ENCODE results near the gene OPTC.
"Not testable (repeated sequence)": the region's sequence is repeated elsewhere in the genome, so short reads cannot be mapped to it uniquely, and the experiment has no call there.

Gene OPTC, protein sequence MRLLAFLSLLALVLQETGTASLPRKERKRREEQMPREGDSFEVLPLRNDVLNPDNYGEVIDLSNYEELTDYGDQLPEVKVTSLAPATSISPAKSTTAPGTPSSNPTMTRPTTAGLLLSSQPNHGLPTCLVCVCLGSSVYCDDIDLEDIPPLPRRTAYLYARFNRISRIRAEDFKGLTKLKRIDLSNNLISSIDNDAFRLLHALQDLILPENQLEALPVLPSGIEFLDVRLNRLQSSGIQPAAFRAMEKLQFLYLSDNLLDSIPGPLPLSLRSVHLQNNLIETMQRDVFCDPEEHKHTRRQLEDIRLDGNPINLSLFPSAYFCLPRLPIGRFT

DNA sequence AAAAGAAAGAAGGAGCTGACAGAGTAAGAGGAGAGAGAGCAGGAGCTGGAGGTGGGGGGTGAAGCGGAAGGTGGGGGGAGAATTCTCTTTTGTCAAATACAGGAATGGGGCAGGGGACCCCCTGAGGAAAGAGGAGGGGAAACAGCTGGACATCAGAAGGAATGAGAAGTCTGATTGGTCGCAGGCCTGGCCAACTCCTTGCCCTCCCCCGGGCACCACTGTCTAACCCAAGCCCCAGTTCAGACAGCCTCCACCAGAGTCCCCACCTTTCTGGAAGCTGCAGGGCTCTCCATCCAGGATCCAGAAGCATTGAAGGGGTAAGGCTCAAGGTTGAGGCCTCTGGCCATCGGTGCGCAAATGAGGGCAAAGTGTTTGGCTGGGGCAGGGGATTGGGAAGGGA, at the start of gene OPTC:
Gene OPTC, plus strand, starts transcription at position 253 of the 400 bp plus-strand sequence. CDS start 1,853 bp downstream, outside the sequence.
- in situ Hi-C loops (cut with MboI; ENCODE audit: low sequenced_read_pairs): no loop called here

DNA sequence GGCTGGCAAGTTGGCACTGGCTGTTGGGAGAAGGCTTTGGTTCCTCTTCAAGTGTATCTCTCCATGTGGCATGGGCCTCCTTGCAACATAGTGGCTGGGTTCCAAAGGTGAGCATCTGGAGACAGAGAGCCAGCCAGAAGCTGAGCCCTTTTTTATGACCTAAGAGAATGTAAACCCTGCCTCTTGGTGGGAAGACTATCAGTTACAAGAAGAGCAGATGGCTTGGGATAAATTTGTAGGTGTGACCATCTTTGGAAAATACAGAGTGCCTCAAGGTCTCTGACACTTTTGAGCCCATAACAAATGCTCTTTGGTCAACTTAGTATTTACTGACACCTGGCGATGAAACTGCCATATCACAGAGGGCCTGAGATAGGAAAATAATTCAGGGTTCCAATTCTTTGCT, 49.8 kb upstream of the OPTC start:
- in situ Hi-C loops (cut with MboI; ENCODE audit: low sequenced_read_pairs): no loop called here

DNA sequence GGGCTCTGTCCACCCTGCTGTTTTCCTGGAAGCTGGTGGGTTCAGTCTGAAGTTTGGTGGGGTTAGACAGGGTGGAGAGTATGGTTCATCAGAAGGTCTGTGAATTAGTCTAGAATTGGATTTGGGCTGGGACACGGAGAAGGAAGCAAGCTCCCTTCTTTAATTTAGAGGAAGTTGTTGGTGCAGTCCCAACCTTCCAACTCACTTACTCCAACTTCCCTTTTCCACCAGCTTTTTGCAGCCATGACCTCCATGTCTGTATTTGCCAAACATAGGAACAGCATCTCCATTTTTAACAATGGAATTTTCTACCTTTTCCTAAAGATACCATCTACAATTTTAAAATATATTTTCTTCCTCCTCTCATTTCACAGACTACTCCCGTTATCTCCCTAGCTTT, 46.8 kb upstream of the OPTC start:
- in situ Hi-C loops (cut with MboI; ENCODE audit: low sequenced_read_pairs): no loop called here

- in situ Hi-C loops (cut with MboI; ENCODE audit: low sequenced_read_pairs): not testable (repeated sequence)
Observed at GRCh38 chr1:203447598-203447997, 46.4 kb upstream of the OPTC start.

GRCh38 chr1:203448521-203449061, 45.4 kb upstream of the OPTC start:
- in situ Hi-C loops (cut with MboI; ENCODE audit: low sequenced_read_pairs): no loop called here

DNA sequence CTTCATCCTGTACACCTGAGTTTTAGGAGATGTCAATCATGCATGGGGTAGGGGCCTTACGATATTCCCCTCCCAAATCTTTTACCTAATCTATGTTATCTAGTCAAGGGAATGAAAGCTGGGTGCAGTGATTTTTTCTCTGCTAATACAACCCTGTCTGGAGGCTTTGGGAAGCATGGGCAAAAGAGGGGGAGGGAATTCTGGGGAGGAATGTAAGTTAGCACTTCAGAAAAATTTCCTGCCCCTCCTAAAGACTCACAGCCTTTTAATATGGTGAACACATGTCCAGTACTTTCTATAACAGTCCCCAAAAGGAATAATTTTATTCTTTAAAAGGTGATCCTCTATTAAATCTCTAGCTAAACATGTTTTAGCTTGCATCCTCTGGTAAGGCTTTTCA, 44.0 kb upstream of the OPTC start:
- in situ Hi-C loops (cut with MboI; ENCODE audit: low sequenced_read_pairs): no loop called here

- in situ Hi-C loops (cut with MboI; ENCODE audit: low sequenced_read_pairs): no loop called here
Observed at GRCh38 chr1:203450479-203451149, 43.3 kb upstream of the OPTC start.

GRCh38 chr1:203451836-203452784, 41.8 kb upstream of the OPTC start:
- in situ Hi-C loops (cut with MboI; ENCODE audit: low sequenced_read_pairs): no loop called here

DNA sequence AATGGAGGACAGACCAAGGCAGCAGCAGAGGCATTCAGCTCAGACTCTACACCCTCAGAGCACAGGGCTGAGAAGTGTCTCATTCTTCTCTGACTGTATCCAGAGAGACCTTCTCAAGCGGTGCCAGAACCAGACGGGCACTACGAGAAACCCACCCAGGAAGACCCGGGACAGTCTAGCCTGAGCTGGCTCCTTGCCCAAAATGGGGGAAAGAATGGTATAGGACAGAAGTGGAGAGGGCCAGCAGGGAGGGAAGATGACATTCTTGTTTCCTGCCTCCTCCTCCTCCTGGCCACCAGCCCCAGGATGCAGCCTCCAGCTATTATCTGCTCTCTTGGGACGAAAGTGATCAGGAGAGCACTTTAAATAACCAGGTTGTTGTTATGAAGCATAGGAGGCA, 40.9 kb upstream of the OPTC start:
- in situ Hi-C loops (cut with MboI; ENCODE audit: low sequenced_read_pairs): no loop called here

DNA sequence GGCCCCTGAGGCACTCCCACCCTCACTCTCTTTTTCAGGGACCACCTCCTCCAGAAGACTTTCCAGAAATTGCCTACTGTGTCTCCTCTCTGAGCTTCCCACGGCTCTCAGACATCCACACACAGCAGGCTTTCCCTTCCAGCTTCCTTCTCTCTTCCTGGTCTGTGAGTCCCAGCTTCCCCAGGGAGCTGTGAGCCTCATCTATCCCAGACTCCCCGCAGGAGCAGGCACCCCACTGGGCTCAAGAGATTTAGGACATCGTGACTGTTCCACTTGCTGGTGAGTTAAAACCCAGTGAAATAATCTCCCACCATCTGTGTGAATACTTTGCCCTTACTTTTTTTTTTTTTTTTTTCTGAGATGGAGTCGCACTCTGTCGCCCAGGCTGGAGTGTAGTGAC, 40.3 kb upstream of the OPTC start:
- in situ Hi-C loops (cut with MboI; ENCODE audit: low sequenced_read_pairs): no loop called here

GRCh38 chr1:203454986-203455471, 38.9 kb upstream of the OPTC start:
- in situ Hi-C loops (cut with MboI; ENCODE audit: low sequenced_read_pairs): no loop called here

GRCh38 chr1:203455706-203456105, 38.2 kb upstream of the OPTC start:
- in situ Hi-C loops (cut with MboI; ENCODE audit: low sequenced_read_pairs): no loop called here

DNA sequence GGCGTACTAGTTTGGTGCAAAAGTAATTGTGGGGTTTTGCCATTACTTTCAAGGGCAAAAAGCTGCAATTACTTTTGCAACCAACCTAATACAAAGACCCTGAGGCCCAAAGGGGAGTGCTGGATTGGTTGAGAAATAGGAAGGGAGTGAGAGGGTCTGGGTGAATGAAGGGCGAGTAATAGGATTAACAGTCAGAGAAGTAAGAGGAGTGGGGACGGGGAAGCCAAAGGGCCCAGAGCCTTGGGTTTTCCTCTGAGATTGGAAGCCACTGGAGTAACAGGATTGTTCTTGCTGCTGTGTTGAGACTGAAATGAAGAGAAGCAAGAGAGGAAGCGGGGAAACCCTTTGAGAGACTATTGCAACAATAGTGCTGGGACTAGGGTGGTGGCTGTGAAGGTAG, 37.4 kb upstream of the OPTC start:
- in situ Hi-C loops (cut with MboI; ENCODE audit: low sequenced_read_pairs): no loop called here

DNA sequence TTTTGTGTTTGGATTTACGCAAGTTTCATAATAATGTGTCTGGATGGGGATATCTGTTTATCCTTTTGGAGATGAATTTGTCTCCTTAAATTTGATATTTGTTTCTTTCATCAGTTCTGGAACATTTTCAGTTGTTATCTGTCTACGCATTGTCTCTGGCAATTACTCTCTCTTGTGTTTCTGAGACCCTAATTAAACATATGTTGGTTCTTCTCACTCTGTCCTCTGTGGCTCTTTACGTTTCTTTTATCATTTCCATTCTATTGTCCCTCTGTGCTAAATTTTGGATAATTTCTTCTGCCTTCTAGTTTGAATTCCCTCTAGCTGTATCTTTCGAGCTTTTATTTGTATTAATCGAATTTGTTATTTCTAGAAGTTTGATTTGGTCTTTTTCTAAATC, 35.9 kb upstream of the OPTC start:
- in situ Hi-C loops (cut with MboI; ENCODE audit: low sequenced_read_pairs): no loop called here

GRCh38 chr1:203459671-203460201, 34.2 kb upstream of the OPTC start:
- in situ Hi-C loops (cut with MboI; ENCODE audit: low sequenced_read_pairs): no loop called here

- in situ Hi-C loops (cut with MboI; ENCODE audit: low sequenced_read_pairs): no loop called here
Observed at GRCh38 chr1:203461717-203462116, 32.2 kb upstream of the OPTC start.

GRCh38 chr1:203462143-203462542, 31.8 kb upstream of the OPTC start:
- in situ Hi-C loops (cut with MboI; ENCODE audit: low sequenced_read_pairs): no loop called here

GRCh38 chr1:203462878-203463277, 31.1 kb upstream of the OPTC start:
- in situ Hi-C loops (cut with MboI; ENCODE audit: low sequenced_read_pairs): no loop called here

- in situ Hi-C loops (cut with MboI; ENCODE audit: low sequenced_read_pairs): no loop called here
Observed at GRCh38 chr1:203463469-203464062, 30.4 kb upstream of the OPTC start.

- in situ Hi-C loops (cut with MboI; ENCODE audit: low sequenced_read_pairs): no loop called here
Observed at GRCh38 chr1:203464226-203464625, 29.7 kb upstream of the OPTC start.
